ENCODE results near the gene MCTP1.

- TF ChIP-seq EZH2 (IDR thresholded peaks at IDR 0.05; ENCODE audit: borderline replicate concordance, control insufficient read depth, low read depth, low read length) (no peak), ZNF384 (IDR thresholded peaks at IDR 0.05; ENCODE audit: borderline replicate concordance, low read depth, low read length) (no peak), STAT1 (conservative IDR thresholded peaks at IDR 0.05) (no peak), BRCA1 (IDR thresholded peaks at IDR 0.05; ENCODE audit: low read depth, low read length) (no peak), CTCF (IDR thresholded peaks at IDR 0.05 in 2 of 3, conservative IDR thresholded peaks at IDR 0.05 in 1 of 3; ENCODE audit: control insufficient read depth in 2 of 3, extremely low read depth in 1 of 3, insufficient read depth in 1 of 3, low read depth in 3 of 3, low read length in 3 of 3) (no peak), POLR2A (IDR thresholded peaks at IDR 0.05; ENCODE audit: low read depth, low read length) (no peak), CBFB (IDR thresholded peaks at IDR 0.05; ENCODE audit: low read depth) (no peak), FOXM1 (IDR thresholded peaks at IDR 0.05; ENCODE audit: low read depth, low read length) (no peak), ZNF207 (IDR thresholded peaks at IDR 0.05; ENCODE audit: borderline replicate concordance) (no peak), ZNF592 (IDR thresholded peaks at IDR 0.05) (no peak), SMARCA5 (IDR thresholded peaks at IDR 0.05) (no peak), POLR2AphosphoS5 (IDR thresholded peaks at IDR 0.05; ENCODE audit: low read length) (no peak)
Measured at GRCh38 chr5:94857111-94857510, 427.8 kb downstream of the MCTP1 start.

Data from GM12878 (cell line).